H9 (cell line): ENCODE data around the gene CREB5. TPM values are rescaled to one million over a fixed set of nuclear protein-coding genes. Genes with fewer than 3 reads are reported as not detected.

Experiments used
- DNase-seq: peaks from one replicate; pipeline ENCODE4 v3.0.0-alpha.2; 2017
- H2AFZ ChIP-seq: one replicate; pipeline ENCODE4 v1.6.1; 2013; ENCODE audit warnings: mild to moderate bottlenecking, low read length, control low read depth, moderate library complexity
- H2AK5ac ChIP-seq: 2 replicates; pipeline ENCODE4 v1.6.1; 2013; ENCODE audit warnings: low read length, control low read depth, mixed read lengths; ENCODE audit not compliant: insufficient read length
- H2BK120ac ChIP-seq: one replicate; pipeline ENCODE4 v1.6.1; 2013; ENCODE audit warnings: low read depth, mild to moderate bottlenecking, low read length, control low read depth, inconsistent platforms; ENCODE audit not compliant: poor library complexity, severe bottlenecking
- H2BK12ac ChIP-seq: 2 replicates; pipeline ENCODE4 v1.6.1; 2013; ENCODE audit warnings: low read length, control low read depth, mixed read lengths, low read depth; ENCODE audit not compliant: insufficient read length
- H2BK15ac ChIP-seq: 2 replicates; pipeline ENCODE4 v1.6.1; 2013; ENCODE audit warnings: low read depth, low read length, control low read depth
- H2BK20ac ChIP-seq: one replicate; pipeline ENCODE4 v1.6.1; 2013; ENCODE audit warnings: low read depth, mild to moderate bottlenecking, low read length, control low read depth, inconsistent platforms; ENCODE audit not compliant: poor library complexity, severe bottlenecking
- H2BK5ac ChIP-seq: 2 replicates; pipeline ENCODE4 v1.6.1; 2013; ENCODE audit warnings: low read length, control low read depth, mixed read lengths; ENCODE audit not compliant: insufficient read length
- H3K14ac ChIP-seq: 2 replicates; pipeline ENCODE4 v1.6.1; 2013; ENCODE audit warnings: low read length, control low read depth; ENCODE audit not compliant: insufficient read depth
- H3K18ac ChIP-seq: 2 replicates; pipeline ENCODE4 v1.6.1; 2013; ENCODE audit warnings: low read depth, mild to moderate bottlenecking, mixed read lengths, low read length, control low read depth; ENCODE audit not compliant: insufficient read length
- H3K23ac ChIP-seq: 2 replicates; pipeline ENCODE4 v1.6.1; 2013; ENCODE audit warnings: low read length, control low read depth, mixed read lengths, low read depth; ENCODE audit not compliant: insufficient read length
- H3K23me2 ChIP-seq: 2 replicates; pipeline ENCODE4 v1.6.1; 2013; ENCODE audit warnings: low read depth, mild to moderate bottlenecking, mixed read lengths, low read length, control low read depth; ENCODE audit not compliant: insufficient read length, poor library complexity, severe bottlenecking
- H3K27ac ChIP-seq: 2 replicates; pipeline ENCODE4 v1.5.1; 2013; ENCODE audit warnings: low read length, control low read depth, mixed read lengths, low read depth; ENCODE audit not compliant: insufficient read length
- H3K27me3 ChIP-seq: 2 replicates; pipeline ENCODE4 v1.6.1; 2013; ENCODE audit warnings: low read length, control low read depth, inconsistent platforms; ENCODE audit not compliant: insufficient read depth
- H3K4ac ChIP-seq: 2 replicates; pipeline ENCODE4 v1.6.1; 2013; ENCODE audit warnings: low read depth, mild to moderate bottlenecking, control low read depth, inconsistent platforms, low read length, moderate library complexity
- H3K4me1 ChIP-seq: 2 replicates; pipeline ENCODE4 v1.6.1; 2013; ENCODE audit warnings: low read length, control low read depth, inconsistent platforms; ENCODE audit not compliant: insufficient read depth
- H3K4me2 ChIP-seq: 2 replicates; pipeline ENCODE4 v1.6.1; 2013; ENCODE audit warnings: low read length, control low read depth, mixed read lengths; ENCODE audit not compliant: insufficient read length, insufficient read depth
- H3K56ac ChIP-seq: 2 replicates; pipeline ENCODE4 v1.6.1; 2013; ENCODE audit warnings: low read depth, mild to moderate bottlenecking, mixed read lengths, low read length, control low read depth; ENCODE audit not compliant: insufficient read length
- H3K79me1 ChIP-seq: 2 replicates; pipeline ENCODE4 v1.6.1; 2013; ENCODE audit warnings: low read depth, mild to moderate bottlenecking, moderate library complexity, low read length, control low read depth, inconsistent platforms; ENCODE audit not compliant: insufficient read depth, poor library complexity, severe bottlenecking
- H3K79me2 ChIP-seq: 2 replicates; pipeline ENCODE4 v1.6.1; 2013; ENCODE audit warnings: low read length, control low read depth, inconsistent platforms; ENCODE audit not compliant: insufficient read depth
- H3K9ac ChIP-seq: 2 replicates; pipeline ENCODE4 v1.6.1; 2013; ENCODE audit warnings: low read length, control low read depth, mixed read lengths; ENCODE audit not compliant: insufficient read length; ENCODE audit errors: extremely low read depth
- H3K9me3 ChIP-seq: one replicate; pipeline ENCODE4 v1.6.1; 2013; ENCODE audit warnings: low read depth, low read length, inconsistent platforms; ENCODE audit not compliant: control insufficient read depth
- H3T11ph ChIP-seq: one replicate; pipeline ENCODE4 v1.6.1; 2013; ENCODE audit warnings: mild to moderate bottlenecking, low read length, control low read depth, inconsistent platforms
- H4K20me1 ChIP-seq: one replicate; pipeline ENCODE4 v1.6.1; 2013; ENCODE audit not compliant: control insufficient read depth, insufficient read length, insufficient read depth
- H4K5ac ChIP-seq: 2 replicates; pipeline ENCODE4 v1.6.1; 2013; ENCODE audit warnings: low read depth, mild to moderate bottlenecking, mixed read lengths, low read length, control low read depth; ENCODE audit not compliant: insufficient read length
- H4K8ac ChIP-seq: replicated peaks from 2 replicates; pipeline ENCODE4 v1.6.1; 2013; ENCODE audit warnings: low read length, control low read depth, mixed read lengths, low read depth; ENCODE audit not compliant: insufficient read length
- H4K91ac ChIP-seq: 2 replicates; pipeline ENCODE4 v1.6.1; 2013; ENCODE audit warnings: low read depth, mild to moderate bottlenecking, moderate library complexity, mixed read lengths, low read length, control low read depth; ENCODE audit not compliant: insufficient read length
- H3K27ac Mint-ChIP-seq, 3 experiments: 2 replicates in 2 of 3; 3 replicates in 1 of 3; pipeline ENCODE4 v1.8.0; 2020 to 2021; ENCODE audit warnings: mixed read lengths in 3 of 3, mild to moderate bottlenecking in 1 of 3, moderate library complexity in 1 of 3
- H3K27me3 Mint-ChIP-seq: 2 replicates; pipeline ENCODE4 v1.8.0; 2021; ENCODE audit warnings: low read depth, mild to moderate bottlenecking, moderate library complexity, mixed read lengths
- H3K36me3 Mint-ChIP-seq, 3 experiments: 2 replicates in 2 of 3; 3 replicates in 1 of 3; pipeline ENCODE4 v1.8.0; 2020 to 2021; ENCODE audit warnings: low read depth in 3 of 3, mixed read lengths in 3 of 3; ENCODE audit not compliant: insufficient read depth in 1 of 3
- H3K4me1 Mint-ChIP-seq, 2 experiments: 2 replicates each; pipeline ENCODE4 v1.8.0; 2020; ENCODE audit warnings: mixed read lengths in 2 of 2
- H3K4me3 Mint-ChIP-seq, 2 experiments: 2 replicates in 1 of 2; 3 replicates in 1 of 2; pipeline ENCODE4 v1.8.0; 2020 to 2021; ENCODE audit warnings: mild to moderate bottlenecking in 2 of 2, mixed read lengths in 2 of 2, moderate library complexity in 1 of 2
- H3K9me3 Mint-ChIP-seq, 2 experiments: 2 replicates in 1 of 2; 3 replicates in 1 of 2; pipeline ENCODE4 v1.8.0; 2020; ENCODE audit warnings: mild to moderate bottlenecking in 2 of 2, mixed read lengths in 2 of 2, moderate library complexity in 1 of 2
- CTCF ChIP-seq: fragments of 200-600 bp; sonication (generic); conservative IDR thresholded peaks from 3 replicates; pipeline ENCODE4 v1.8.0; 2021; ENCODE audit warnings: antibody characterized with exemption, mild to moderate bottlenecking
- WGBS: extraction: QIAGEN DNeasy Blood & Tissue Kit; methylation state at CpG from one replicate; pipeline ENCODE4 v1.1.7; 2013; ENCODE audit warnings: missing lambda C conversion rate, low lambda C conversion rate, mixed read lengths; ENCODE audit not compliant: insufficient read length; ENCODE audit errors: extremely low coverage; 5-methylcytosine and 5-hydroxymethylcytosine counted together
- total RNA-seq: library from RNA; stranded (reverse); gene quantifications from 2 replicates; pipeline ENCODE4 v1.2.1, GENCODE V29; 2021

CREB5 gene
- total RNA-seq, 1 experiment from 2014 or later: 4.0 TPM

- H3K4me3 Mint-ChIP-seq: no peak overlapping the region
- no peak overlapping the region for H2BK15ac ChIP-seq
Measured at GRCh38 chr7:28500138-28500537, 87.8 kb downstream of the CREB5 start.

More at GRCh38 chr7:28500138-28500537, 87.8 kb downstream of the CREB5 start:
- Histone ChIP-seq H4K20me1 (no peaks in the 10 kb centered on the region), H3K23ac (no peak overlapping the region), H3K27me3 (no peaks in the 10 kb centered on the region), H4K91ac (no peak overlapping the region), H3K14ac (no peak overlapping the region), H2BK20ac (no peak overlapping the region), H3K27ac (no peak overlapping the region), H3T11ph (no peak overlapping the region), H2BK5ac (no peak overlapping the region), H2AK5ac (no peak overlapping the region), H3K9ac (no peak overlapping the region), H3K9me3 (no peaks in the 10 kb centered on the region), H3K4ac (no peak overlapping the region), H3K4me1 (no peaks in the 10 kb centered on the region), H3K23me2 (no peaks in the 10 kb centered on the region), H3K79me2 (no peaks in the 10 kb centered on the region), H3K79me1 (no peaks in the 10 kb centered on the region), H3K18ac (no peak overlapping the region), H2BK12ac (no peak overlapping the region), H4K5ac (no peak overlapping the region), H4K8ac (no peak overlapping the region), H3K56ac (no peak overlapping the region), H2AFZ (no peak overlapping the region), H2BK120ac (no peak overlapping the region), H3K4me2 (no peak overlapping the region)
- no peak for DNase-seq
- Mint-ChIP-seq H3K9me3 (no peaks in the 10 kb centered on the region), H3K4me1 (peaks cover 0 to 5% of the 10 kb centered on the region in 2 experiments; a peak in 2 of 4 replicates), H3K36me3 (no peaks in the 10 kb centered on the region), H3K27ac (no peak overlapping the region), H3K27me3 (no peaks in the 10 kb centered on the region)
- WGBS: no CpG with 5 or more reads among the region's 5 CpGs
- TF ChIP-seq CTCF: no peak
